GM10266 (cell line): ENCODE data around the gene HJV.

Source experiments
- DNase-seq: peaks from one replicate; pipeline ENCODE4 v3.0.0; 2012; ENCODE audit errors: extremely low spot score
- TF ChIP-seq, protein P1 (sequence below): IDR thresholded peaks from 2 replicates; pipeline ENCODE4 v1.5.1; 2012; ENCODE audit warnings: mild to moderate bottlenecking, low read depth; ENCODE audit not compliant: control insufficient read depth, insufficient read depth; ENCODE audit errors: missing control alignments

HJV gene

DNA sequence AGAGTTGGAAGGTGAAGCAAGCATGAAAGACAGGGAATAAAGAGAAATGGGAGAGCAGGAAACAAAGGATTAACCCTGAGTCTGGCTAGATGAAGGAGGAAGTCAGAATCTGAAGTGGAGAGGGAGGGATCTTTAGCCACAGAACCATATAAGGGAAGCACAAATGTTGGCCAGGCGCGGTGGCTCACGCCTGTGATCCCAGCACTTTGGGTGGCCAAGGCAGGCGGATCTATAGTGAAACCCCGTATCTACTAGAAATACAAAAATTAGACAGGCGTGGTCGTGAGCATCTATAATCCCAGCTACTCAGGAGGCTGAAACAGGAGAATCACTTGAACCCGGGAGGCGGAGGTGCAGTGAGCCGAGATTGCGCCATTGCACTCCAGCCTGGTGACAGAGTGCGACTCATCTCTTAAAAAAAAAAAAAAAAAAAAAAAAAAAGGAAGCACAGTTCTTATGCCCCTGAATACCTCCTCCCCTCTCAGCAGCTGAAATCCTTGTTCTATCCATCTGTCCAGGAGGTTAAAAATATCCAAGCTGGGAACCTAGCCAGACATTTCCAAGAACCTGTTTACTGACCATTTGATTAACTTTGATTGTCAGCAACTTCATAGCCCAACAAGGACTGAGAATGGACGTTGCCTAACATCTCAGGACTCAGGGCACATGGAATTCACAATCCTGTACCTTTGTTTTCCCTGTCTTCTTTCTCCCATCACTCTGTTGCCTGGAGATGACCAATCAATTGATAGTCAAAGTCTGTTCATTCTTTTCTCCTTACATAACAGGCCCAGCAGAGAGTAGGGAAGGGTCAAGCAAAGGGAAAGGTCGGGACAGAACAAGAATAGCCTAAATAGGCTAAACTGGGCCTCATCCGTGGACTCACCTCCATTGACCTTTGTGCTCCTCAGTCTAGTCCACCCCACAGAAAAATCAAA is 35.8 kb downstream of the HJV start:
- DNase-seq, result no peak
- TF ChIP-seq, protein P1, sequence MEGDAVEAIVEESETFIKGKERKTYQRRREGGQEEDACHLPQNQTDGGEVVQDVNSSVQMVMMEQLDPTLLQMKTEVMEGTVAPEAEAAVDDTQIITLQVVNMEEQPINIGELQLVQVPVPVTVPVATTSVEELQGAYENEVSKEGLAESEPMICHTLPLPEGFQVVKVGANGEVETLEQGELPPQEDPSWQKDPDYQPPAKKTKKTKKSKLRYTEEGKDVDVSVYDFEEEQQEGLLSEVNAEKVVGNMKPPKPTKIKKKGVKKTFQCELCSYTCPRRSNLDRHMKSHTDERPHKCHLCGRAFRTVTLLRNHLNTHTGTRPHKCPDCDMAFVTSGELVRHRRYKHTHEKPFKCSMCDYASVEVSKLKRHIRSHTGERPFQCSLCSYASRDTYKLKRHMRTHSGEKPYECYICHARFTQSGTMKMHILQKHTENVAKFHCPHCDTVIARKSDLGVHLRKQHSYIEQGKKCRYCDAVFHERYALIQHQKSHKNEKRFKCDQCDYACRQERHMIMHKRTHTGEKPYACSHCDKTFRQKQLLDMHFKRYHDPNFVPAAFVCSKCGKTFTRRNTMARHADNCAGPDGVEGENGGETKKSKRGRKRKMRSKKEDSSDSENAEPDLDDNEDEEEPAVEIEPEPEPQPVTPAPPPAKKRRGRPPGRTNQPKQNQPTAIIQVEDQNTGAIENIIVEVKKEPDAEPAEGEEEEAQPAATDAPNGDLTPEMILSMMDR, result no peak

DNA sequence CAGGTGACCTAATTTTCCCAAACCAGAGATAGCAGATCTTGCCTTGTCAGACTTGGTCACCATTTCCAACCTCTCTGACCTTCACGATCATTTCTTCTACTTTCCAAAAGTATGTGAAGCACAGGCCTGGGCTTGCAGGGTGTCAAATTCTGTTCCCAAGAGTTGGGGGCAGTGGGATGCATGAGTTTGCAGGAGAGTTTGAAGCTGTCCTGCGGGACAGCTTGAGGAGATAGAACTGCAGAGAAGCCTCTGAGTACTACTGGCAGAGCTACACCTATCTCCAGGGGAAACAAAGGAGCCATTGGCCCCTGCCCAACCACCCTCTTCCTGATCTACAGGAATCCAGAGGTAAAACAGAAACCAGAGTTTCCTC is 36.4 kb downstream of the HJV start:
- DNase-seq, result no peak
- TF ChIP-seq, protein P1, result no peak

DNA sequence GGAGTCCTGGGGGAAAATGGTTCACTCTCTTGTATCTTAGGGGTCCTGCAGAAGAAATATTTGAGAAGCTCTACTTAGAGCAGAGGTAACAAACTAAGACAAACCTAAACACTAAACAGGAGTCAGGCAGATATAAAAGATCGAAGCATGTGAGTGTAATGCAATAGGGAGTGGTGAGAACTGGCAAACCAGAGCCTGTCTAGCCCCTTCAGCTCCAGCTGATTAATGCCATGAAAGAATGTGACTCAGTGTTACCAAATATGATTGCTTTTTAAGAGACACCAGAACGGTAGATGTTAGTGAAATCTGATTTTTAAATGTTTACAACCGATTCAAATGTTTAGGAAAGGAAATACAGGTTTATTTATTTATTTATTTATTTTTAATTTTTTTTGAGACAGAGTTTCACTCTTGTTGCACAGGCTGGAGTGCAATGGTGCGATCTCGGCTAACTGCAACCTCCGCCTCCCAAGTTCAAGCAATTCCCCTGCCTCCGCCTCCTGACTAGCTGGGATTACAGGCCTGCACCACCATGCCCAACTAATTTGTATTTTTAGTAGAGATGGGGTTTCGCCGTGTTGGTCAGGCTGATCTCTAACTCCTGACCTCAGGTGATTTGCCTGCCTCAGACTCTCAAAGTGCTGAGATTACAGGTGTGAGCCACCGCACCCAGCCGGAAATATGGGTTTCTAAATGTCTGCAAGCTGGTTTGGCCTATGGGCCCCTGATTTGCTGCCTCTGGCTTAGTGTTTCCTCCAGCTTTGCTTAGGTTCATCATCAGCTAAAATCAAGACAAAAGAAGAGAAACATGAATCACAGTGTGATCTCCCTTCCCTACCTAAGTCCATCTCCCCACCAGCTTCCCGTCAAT is 37.3 kb downstream of the HJV start:
- TF ChIP-seq, protein P1, result no peak
- DNase-seq, result no peak

DNA sequence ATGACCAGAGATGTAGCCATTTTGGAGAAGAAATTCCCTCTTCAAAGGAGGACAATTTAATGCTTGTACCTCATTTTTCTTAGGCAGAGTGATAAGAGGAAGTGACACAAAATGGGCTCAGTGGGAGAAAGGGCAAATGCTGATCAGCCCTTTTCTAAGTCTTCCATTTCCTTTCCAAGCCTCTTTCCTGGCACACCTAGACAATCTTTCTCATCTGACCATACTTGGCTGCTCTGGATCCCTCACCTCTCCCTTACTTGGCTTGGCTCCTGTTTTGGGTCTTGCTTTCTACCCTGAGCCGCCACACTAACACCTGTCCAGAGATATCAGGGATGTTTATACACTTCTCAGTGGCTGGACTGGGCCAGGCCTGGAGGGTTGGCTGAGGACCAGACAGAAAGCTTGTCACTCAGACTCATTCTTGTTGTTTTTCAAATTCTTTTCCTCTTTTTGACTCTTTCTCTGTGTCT is 38.3 kb downstream of the HJV start:
- TF ChIP-seq, protein P1, result no peak

DNA sequence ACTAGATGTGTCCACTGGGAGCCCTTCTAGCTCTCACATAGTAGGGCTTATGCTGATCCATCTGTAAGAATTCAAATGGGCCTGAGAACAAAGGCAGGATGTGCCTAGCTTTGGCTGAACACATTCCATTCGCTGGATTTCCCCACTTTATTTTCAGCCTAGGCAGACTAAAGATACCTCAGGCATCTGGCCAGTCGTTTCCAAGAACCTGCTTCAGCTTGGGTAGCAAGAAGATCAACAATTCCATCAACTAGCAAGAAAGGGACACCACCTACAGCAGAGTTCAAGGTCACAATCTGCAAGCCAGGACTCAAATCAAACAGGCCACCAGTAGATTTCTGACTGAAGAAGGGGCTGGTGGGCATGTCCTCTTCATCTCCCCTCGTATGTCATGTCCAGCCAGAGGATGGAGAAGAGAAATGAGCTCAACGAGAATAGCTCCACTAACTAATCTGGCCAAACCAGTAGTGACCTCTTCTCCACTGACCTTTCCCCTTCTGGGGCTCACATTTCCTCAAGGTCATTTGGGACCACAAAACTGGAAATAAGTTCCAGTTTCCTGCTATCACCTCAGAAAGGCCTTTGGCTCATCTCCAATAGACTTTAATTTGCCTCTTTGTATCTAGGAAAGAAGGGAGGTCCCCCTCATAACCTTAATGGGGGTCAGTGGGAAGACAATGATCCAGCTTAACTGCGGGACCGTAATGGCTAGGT is 39.4 kb downstream of the HJV start:
- TF ChIP-seq, protein P1, result no peak
- no peak for DNase-seq

More for the DNA sequence above, 38.3 kb downstream of the HJV start:
- no peak for DNase-seq

DNA sequence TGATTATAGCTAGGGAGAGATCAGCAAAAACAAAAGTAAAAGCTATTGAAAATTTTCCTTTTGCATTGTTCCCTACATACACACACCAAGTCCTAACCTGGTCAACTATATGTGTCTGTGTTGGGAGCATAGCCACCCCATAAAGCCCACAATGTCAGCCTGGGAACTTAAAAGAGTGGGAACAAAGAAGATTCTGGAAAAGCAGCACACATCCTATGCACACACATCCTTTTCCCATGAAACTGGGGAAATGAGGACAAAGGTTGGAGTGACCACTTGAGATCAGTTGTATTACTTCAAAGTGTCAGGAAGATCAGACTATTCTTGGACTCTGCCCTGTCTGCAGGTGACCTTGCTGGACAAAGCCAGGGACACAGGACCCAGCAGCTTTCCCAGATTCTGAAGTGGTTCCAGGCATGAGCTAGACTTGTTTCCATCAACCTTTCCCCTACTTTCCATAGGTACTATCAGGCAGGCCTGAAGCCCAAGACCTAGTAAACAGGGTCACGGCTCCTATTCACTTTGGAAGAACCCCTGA is 41.0 kb downstream of the HJV start:
- TF ChIP-seq, protein P1, result no peak
- DNase-seq, result no peak
